Measurements from ENCODE around the gene AGAP1.

Gene AGAP1

GRCh38 chr2:235605312-235606003, 111.6 kb downstream of the AGAP1 start:
- H3K4me1 Mint-ChIP-seq (ENCODE audit: low read depth) = no peaks in the 10 kb centered on the region

GRCh38 chr2:235606004-235606715, 112.3 kb downstream of the AGAP1 start:
- H3K4me3 Mint-ChIP-seq = no peak overlapping the region
- H3K27me3 Mint-ChIP-seq (ENCODE audit: low read depth) = no peaks in the 10 kb centered on the region
- H3K9me3 Mint-ChIP-seq = peaks cover 16% of the 10 kb centered on the region
- H3K27ac Mint-ChIP-seq = no peak overlapping the region
- no peaks in the 10 kb centered on the region for H3K36me3 Mint-ChIP-seq (ENCODE audit: low read depth)
- no peaks in the 10 kb centered on the region for H3K4me1 Mint-ChIP-seq (ENCODE audit: low read depth)

More at GRCh38 chr2:235605312-235606003, 111.6 kb downstream of the AGAP1 start:
- no peak overlapping the region for H3K27ac Mint-ChIP-seq
- peaks cover 16% of the 10 kb centered on the region for H3K9me3 Mint-ChIP-seq
- H3K4me3 Mint-ChIP-seq = no peak overlapping the region
- no peaks in the 10 kb centered on the region for H3K27me3 Mint-ChIP-seq (ENCODE audit: low read depth)
- H3K36me3 Mint-ChIP-seq (ENCODE audit: low read depth) = no peaks in the 10 kb centered on the region

- Mint-ChIP-seq H3K27ac (no peak overlapping the region), H3K27me3 (ENCODE audit: low read depth) (no peaks in the 10 kb centered on the region), H3K9me3 (peaks cover 9% of the 10 kb centered on the region), H3K4me3 (no peak overlapping the region), H3K36me3 (ENCODE audit: low read depth) (no peaks in the 10 kb centered on the region), H3K4me1 (ENCODE audit: low read depth) (no peaks in the 10 kb centered on the region)
These were observed 113.8 kb downstream of the AGAP1 start for GRCh38 chr2:235607546-235608199.

GRCh38 chr2:235608200-235608887, 114.5 kb downstream of the AGAP1 start:
- H3K4me1 Mint-ChIP-seq (ENCODE audit: low read depth) = no peaks in the 10 kb centered on the region
- H3K9me3 Mint-ChIP-seq = peaks cover 4% of the 10 kb centered on the region
- no peak overlapping the region for H3K4me3 Mint-ChIP-seq
- no peak overlapping the region for H3K27ac Mint-ChIP-seq
- no peaks in the 10 kb centered on the region for H3K36me3 Mint-ChIP-seq (ENCODE audit: low read depth)
- H3K27me3 Mint-ChIP-seq (ENCODE audit: low read depth) = no peaks in the 10 kb centered on the region

GRCh38 chr2:235609321-235609720, 115.5 kb downstream of the AGAP1 start:
- Mint-ChIP-seq H3K27me3 (ENCODE audit: low read depth) (peaks cover 4% of the 10 kb centered on the region), H3K4me3 (no peak overlapping the region), H3K4me1 (ENCODE audit: low read depth) (no peaks in the 10 kb centered on the region), H3K9me3 (no peaks in the 10 kb centered on the region), H3K36me3 (ENCODE audit: low read depth) (no peaks in the 10 kb centered on the region), H3K27ac (no peak overlapping the region)

GRCh38 chr2:235609746-235610145, 115.9 kb downstream of the AGAP1 start:
- Mint-ChIP-seq H3K4me3 (no peak overlapping the region), H3K4me1 (ENCODE audit: low read depth) (no peaks in the 10 kb centered on the region), H3K9me3 (no peaks in the 10 kb centered on the region), H3K36me3 (ENCODE audit: low read depth) (no peaks in the 10 kb centered on the region), H3K27ac (no peak overlapping the region), H3K27me3 (ENCODE audit: low read depth) (peaks cover 4% of the 10 kb centered on the region)

- H3K27ac Mint-ChIP-seq = no peak overlapping the region
- no peaks in the 10 kb centered on the region for H3K9me3 Mint-ChIP-seq
- peaks cover 4% of the 10 kb centered on the region for H3K27me3 Mint-ChIP-seq (ENCODE audit: low read depth)
- H3K4me3 Mint-ChIP-seq = no peak overlapping the region
- no peaks in the 10 kb centered on the region for H3K4me1 Mint-ChIP-seq (ENCODE audit: low read depth)
- no peaks in the 10 kb centered on the region for H3K36me3 Mint-ChIP-seq (ENCODE audit: low read depth)
These were observed 116.9 kb downstream of the AGAP1 start for GRCh38 chr2:235610696-235611257.

GRCh38 chr2:235611349-235611748, 117.5 kb downstream of the AGAP1 start:
- H3K27me3 Mint-ChIP-seq (ENCODE audit: low read depth) = peaks cover 4% of the 10 kb centered on the region
- H3K4me1 Mint-ChIP-seq (ENCODE audit: low read depth) = no peaks in the 10 kb centered on the region
- H3K4me3 Mint-ChIP-seq = no peak overlapping the region
- no peaks in the 10 kb centered on the region for H3K9me3 Mint-ChIP-seq
- H3K36me3 Mint-ChIP-seq (ENCODE audit: low read depth) = no peaks in the 10 kb centered on the region
- H3K27ac Mint-ChIP-seq = no peak overlapping the region

GRCh38 chr2:235611756-235612155, 117.9 kb downstream of the AGAP1 start:
- Mint-ChIP-seq H3K27me3 (ENCODE audit: low read depth) (peaks cover 4% of the 10 kb centered on the region), H3K27ac (no peak overlapping the region), H3K4me1 (ENCODE audit: low read depth) (no peaks in the 10 kb centered on the region), H3K4me3 (no peak overlapping the region), H3K36me3 (ENCODE audit: low read depth) (no peaks in the 10 kb centered on the region), H3K9me3 (no peaks in the 10 kb centered on the region)

- Mint-ChIP-seq H3K27ac (no peak overlapping the region), H3K4me3 (no peak overlapping the region), H3K4me1 (ENCODE audit: low read depth) (no peaks in the 10 kb centered on the region), H3K27me3 (ENCODE audit: low read depth) (peaks cover 4% of the 10 kb centered on the region), H3K36me3 (ENCODE audit: low read depth) (no peaks in the 10 kb centered on the region), H3K9me3 (no peaks in the 10 kb centered on the region)
These were observed 118.5 kb downstream of the AGAP1 start for GRCh38 chr2:235612181-235612950.

- Mint-ChIP-seq H3K27ac (no peak overlapping the region), H3K27me3 (ENCODE audit: low read depth) (peaks cover 4% of the 10 kb centered on the region), H3K4me3 (no peak overlapping the region), H3K9me3 (no peaks in the 10 kb centered on the region), H3K36me3 (ENCODE audit: low read depth) (no peaks in the 10 kb centered on the region), H3K4me1 (ENCODE audit: low read depth) (no peaks in the 10 kb centered on the region)
These were observed 119.8 kb downstream of the AGAP1 start for GRCh38 chr2:235613649-235614048.

- Mint-ChIP-seq H3K27ac (no peak overlapping the region), H3K27me3 (ENCODE audit: low read depth) (peaks cover 4% of the 10 kb centered on the region), H3K36me3 (ENCODE audit: low read depth) (no peaks in the 10 kb centered on the region), H3K9me3 (no peaks in the 10 kb centered on the region), H3K4me1 (ENCODE audit: low read depth) (no peaks in the 10 kb centered on the region), H3K4me3 (no peak overlapping the region)
These were observed 120.5 kb downstream of the AGAP1 start for GRCh38 chr2:235614176-235614860.

GRCh38 chr2:235614900-235615712, 121.3 kb downstream of the AGAP1 start:
- Mint-ChIP-seq H3K4me1 (ENCODE audit: low read depth) (no peaks in the 10 kb centered on the region), H3K27me3 (ENCODE audit: low read depth) (peaks cover 4% of the 10 kb centered on the region), H3K4me3 (no peak overlapping the region), H3K27ac (no peak overlapping the region), H3K9me3 (no peaks in the 10 kb centered on the region), H3K36me3 (ENCODE audit: low read depth) (no peaks in the 10 kb centered on the region)

All from T-helper 1 cell treated with Interleukin-12 subunit alpha and Interleukin-12 subunit beta and Interleukin-4 antibody, amounts not matched to agents 30 μg/mL and 1 μg/mL, for 36 hours (primary cell).